ENCODE measurements around the gene TXN. TPM values are rescaled to one million over a fixed set of nuclear protein-coding genes. Genes with fewer than 3 reads are reported as not detected.
A peak's percentile ranks its signal among the peaks of the same experiment; 100 is the strongest.
"Not testable (repeated sequence)": the region's sequence is repeated elsewhere in the genome, so short reads cannot be mapped to it uniquely, and the experiment has no call there.

TXN gene
- total and polyA plus RNA-seq, 7 experiments from 2014 or later = 22.2 to 276 (median 53.0) TPM

- H3K36me3 ChIP-seq (ENCODE audit: control insufficient read depth in 2 of 3, insufficient read depth in 3 of 3, low read length in 3 of 3) = peaks cover 0 to 5% (median 0%) of the 10 kb centered on the region in 3 experiments
- peak overlapping the region; percentile 65 for H3K27ac ChIP-seq (ENCODE audit: low read depth, low read length)
- H3K36me3 Mint-ChIP-seq = peaks cover 0 to 15% (median 0%) of the 10 kb centered on the region in 5 donors
- peaks cover 4 to 11% of the 10 kb centered on the region in 2 donors for H3K4me1 ChIP-seq (ENCODE audit: control insufficient read depth in 2 of 2, insufficient read depth in 2 of 2, low read length in 2 of 2)
- POLR2A ChIA-PET = no interaction called here
- peak overlapping the region; percentile 67 to 95 (median 83) for H3K27ac Mint-ChIP-seq
- H3K27me3 Mint-ChIP-seq = no peaks in the 10 kb centered on the region
- H3K9me3 Mint-ChIP-seq = peaks cover 0 to 1% (median 0%) of the 10 kb centered on the region in 11 donors
- DNase-seq (peak in 5 of 9 donors; percentile 4 to 19 (median 7)), ATAC-seq (no peak)
- peaks cover 16 to 61% (median 32%) of the 10 kb centered on the region in 7 donors for H3K4me1 Mint-ChIP-seq
- H3K4me3 ChIP-seq (ENCODE audit: low read length) = peak overlapping the region; percentile 85
- CTCF ChIA-PET = no interaction called here
- no peaks in the 10 kb centered on the region for H3K27me3 ChIP-seq (ENCODE audit: control insufficient read depth in 2 of 2, insufficient read depth in 2 of 2, low read length in 2 of 2)
- H3K9me3 ChIP-seq (ENCODE audit: control insufficient read depth in 2 of 3, low read length in 3 of 3) = no peaks in the 10 kb centered on the region
- H3K4me3 Mint-ChIP-seq = peak overlapping the region; percentile 83 to 99 (median 96)
- intact Hi-C loops (cut with micrococcal nuclease) = loop anchor here (1.0 to 10.0 kb wide), 8 partner anchors 82 to 1323 kb away; partner anchors contain the start of genes ABITRAM (in 2 of the 2), ELP1 (in 2 of the 2), CTNNAL1 (in 1 of the 2) and ECPAS (in 1 of the 2)
These were observed 1.3 kb downstream of the TXN start for GRCh38 chr9:110255034-110255462.

GRCh38 chr9:110254500-110254899 is 1.8 kb downstream of the TXN start:
- Histone ChIP-seq H3K27me3 (ENCODE audit: control insufficient read depth in 2 of 2, insufficient read depth in 2 of 2, low read length in 2 of 2) (no peaks in the 10 kb centered on the region), H3K36me3 (ENCODE audit: control insufficient read depth in 2 of 3, insufficient read depth in 3 of 3, low read length in 3 of 3) (peaks cover 0 to 10% (median 0%) of the 10 kb centered on the region in 3 experiments), H3K4me1 (ENCODE audit: control insufficient read depth in 2 of 2, insufficient read depth in 2 of 2, low read length in 2 of 2) (peaks cover 4 to 11% of the 10 kb centered on the region in 2 donors), H3K27ac (ENCODE audit: low read depth, low read length) (no peak overlapping the region), H3K4me3 (ENCODE audit: low read length) (no peak overlapping the region), H3K9me3 (ENCODE audit: control insufficient read depth in 2 of 3, low read length in 3 of 3) (no peaks in the 10 kb centered on the region)
- peaks cover 16 to 65% (median 32%) of the 10 kb centered on the region in 7 donors for H3K4me1 Mint-ChIP-seq
- ATAC-seq = no peak
- H3K4me3 Mint-ChIP-seq = peak overlapping the region; percentile 83 to 99 (median 96)
- no peaks in the 10 kb centered on the region for H3K27me3 Mint-ChIP-seq
- intact Hi-C loops (cut with micrococcal nuclease) = loop anchor here (5.0 to 10.0 kb wide), 3 partner anchors 287 to 1270 kb away; partner anchors contain the start of genes CTNNAL1 (in 1 of the 2) and ZNF483 (in 1 of the 2)
- H3K27ac Mint-ChIP-seq = peak overlapping the region; percentile 67 to 95 (median 83)
- CTCF ChIA-PET = no interaction called here
- peaks cover 0 to 1% (median 0%) of the 10 kb centered on the region in 11 donors for H3K9me3 Mint-ChIP-seq
- POLR2A ChIA-PET = no interaction called here
- DNase-seq = no peak
- peaks cover 0 to 18% (median 0%) of the 10 kb centered on the region in 5 donors for H3K36me3 Mint-ChIP-seq

- peaks cover 0 to 22% (median 0%) of the 10 kb centered on the region in 5 donors for H3K36me3 Mint-ChIP-seq
- H3K27ac ChIP-seq (ENCODE audit: low read depth, low read length) = no peak overlapping the region
- no peak for ATAC-seq
- no peaks in the 10 kb centered on the region for H3K9me3 ChIP-seq (ENCODE audit: control insufficient read depth in 2 of 3, low read length in 3 of 3)
- H3K36me3 ChIP-seq (ENCODE audit: control insufficient read depth in 2 of 3, insufficient read depth in 3 of 3, low read length in 3 of 3) = peaks cover 0 to 12% (median 0%) of the 10 kb centered on the region in 3 experiments
- H3K4me3 Mint-ChIP-seq = peak overlapping the region in 1 of 10 donors; percentile 24
- peaks cover 0 to 1% (median 0%) of the 10 kb centered on the region in 11 donors for H3K9me3 Mint-ChIP-seq
- peak overlapping the region in 6 of 9 donors; percentile 3 to 81 (median 52) for H3K27ac Mint-ChIP-seq
- H3K27me3 ChIP-seq (ENCODE audit: control insufficient read depth in 2 of 2, insufficient read depth in 2 of 2, low read length in 2 of 2) = no peaks in the 10 kb centered on the region
- H3K4me3 ChIP-seq (ENCODE audit: low read length) = no peak overlapping the region
- peaks cover 16 to 67% (median 30%) of the 10 kb centered on the region in 7 donors for H3K4me1 Mint-ChIP-seq
- intact Hi-C loops (cut with micrococcal nuclease) = loop anchor here (5.0 to 10.0 kb wide), 3 partner anchors 285 to 1272 kb away; partner anchors contain the start of genes CTNNAL1 (in 1 of the 2) and ZNF483 (in 1 of the 2)
- POLR2A ChIA-PET = no interaction called here
- peaks cover 4 to 10% of the 10 kb centered on the region in 2 donors for H3K4me1 ChIP-seq (ENCODE audit: control insufficient read depth in 2 of 2, insufficient read depth in 2 of 2, low read length in 2 of 2)
- no peaks in the 10 kb centered on the region for H3K27me3 Mint-ChIP-seq
- no peak for DNase-seq
- CTCF ChIA-PET = no interaction called here
These were observed 3.7 kb downstream of the TXN start for GRCh38 chr9:110252509-110253139.

GRCh38 chr9:110251770-110252169 is 4.5 kb downstream of the TXN start:
- H3K27me3 Mint-ChIP-seq; POLR2A ChIA-PET; H3K9me3 ChIP-seq (ENCODE audit: control insufficient read depth in 2 of 3, low read length in 3 of 3); H3K27ac ChIP-seq (ENCODE audit: low read depth, low read length); ATAC-seq; H3K27me3 ChIP-seq (ENCODE audit: control insufficient read depth in 2 of 2, insufficient read depth in 2 of 2, low read length in 2 of 2); DNase-seq; H3K4me3 Mint-ChIP-seq; CTCF ChIA-PET; H3K9me3 Mint-ChIP-seq; H3K4me3 ChIP-seq (ENCODE audit: low read length); H3K4me1 ChIP-seq (ENCODE audit: control insufficient read depth in 2 of 2, insufficient read depth in 2 of 2, low read length in 2 of 2): not testable (repeated sequence)
- intact Hi-C loops (cut with micrococcal nuclease) = loop anchor here (5.0 to 10.0 kb wide), 3 partner anchors 284 to 1273 kb away; partner anchors contain the start of genes CTNNAL1 (in 1 of the 2) and ZNF483 (in 1 of the 2)
- H3K4me1 Mint-ChIP-seq = peaks cover 10 to 58% (median 23%) of the 10 kb centered on the region in 7 donors
- peaks cover 0 to 12% (median 0%) of the 10 kb centered on the region in 3 experiments for H3K36me3 ChIP-seq (ENCODE audit: control insufficient read depth in 2 of 3, insufficient read depth in 3 of 3, low read length in 3 of 3)
- peak overlapping the region in 2 of 9 donors; percentile 4 to 38 for H3K27ac Mint-ChIP-seq
- H3K36me3 Mint-ChIP-seq = peaks cover 0 to 24% (median under 1%) of the 10 kb centered on the region in 5 donors

- no peak overlapping the region for H3K4me3 ChIP-seq (ENCODE audit: low read length)
- peak overlapping the region in 2 of 9 donors; percentile 45 for H3K27ac Mint-ChIP-seq
- DNase-seq (no peak), ATAC-seq (no peak)
- H3K9me3 ChIP-seq (ENCODE audit: control insufficient read depth in 2 of 3, low read length in 3 of 3) = no peaks in the 10 kb centered on the region
- CTCF ChIA-PET = no interaction called here
- no peak overlapping the region for H3K4me3 Mint-ChIP-seq
- H3K27me3 ChIP-seq (ENCODE audit: control insufficient read depth in 2 of 2, insufficient read depth in 2 of 2, low read length in 2 of 2) = no peaks in the 10 kb centered on the region
- H3K4me1 Mint-ChIP-seq = peaks cover 10 to 63% (median 23%) of the 10 kb centered on the region in 7 donors
- H3K27ac ChIP-seq (ENCODE audit: low read depth, low read length) = no peak overlapping the region
- POLR2A ChIA-PET = no interaction called here
- H3K27me3 Mint-ChIP-seq = no peaks in the 10 kb centered on the region
- peaks cover 0 to 26% (median 6%) of the 10 kb centered on the region in 5 donors for H3K36me3 Mint-ChIP-seq
- intact Hi-C loops (cut with micrococcal nuclease) = loop anchor here (5.0 to 10.0 kb wide), 3 partner anchors 284 to 1274 kb away; partner anchors contain the start of genes CTNNAL1 (in 1 of the 2) and ZNF483 (in 1 of the 2)
- H3K9me3 Mint-ChIP-seq = no peaks in the 10 kb centered on the region
- H3K4me1 ChIP-seq (ENCODE audit: control insufficient read depth in 2 of 2, insufficient read depth in 2 of 2, low read length in 2 of 2) = peaks cover 0 to 3% of the 10 kb centered on the region in 2 donors
- peaks cover 0 to 17% (median 0%) of the 10 kb centered on the region in 3 experiments for H3K36me3 ChIP-seq (ENCODE audit: control insufficient read depth in 2 of 3, insufficient read depth in 3 of 3, low read length in 3 of 3)
These were observed 5.1 kb downstream of the TXN start for GRCh38 chr9:110251212-110251611.

- ChIA-PET CTCF (no interaction called here), POLR2A (interaction anchor here (0.8 kb wide), 1 partner anchor 101 kb away, joined by 3 read pairs; no protein-coding TSS in a partner anchor)
- intact Hi-C loops (cut with micrococcal nuclease) = loop anchor here (5.0 to 10.0 kb wide), 3 partner anchors 282 to 1275 kb away; partner anchors contain the start of genes CTNNAL1 (in 1 of the 2) and ZNF483 (in 1 of the 2)
- no peak overlapping the region for H3K4me3 Mint-ChIP-seq
- Histone ChIP-seq H3K4me1 (ENCODE audit: control insufficient read depth in 2 of 2, insufficient read depth in 2 of 2, low read length in 2 of 2) (no peaks in the 10 kb centered on the region), H3K4me3 (ENCODE audit: low read length) (no peak overlapping the region), H3K9me3 (ENCODE audit: control insufficient read depth in 2 of 3, low read length in 3 of 3) (no peaks in the 10 kb centered on the region), H3K36me3 (ENCODE audit: control insufficient read depth in 2 of 3, insufficient read depth in 3 of 3, low read length in 3 of 3) (peaks cover 0 to 21% (median 0%) of the 10 kb centered on the region in 3 experiments), H3K27me3 (ENCODE audit: control insufficient read depth in 2 of 2, insufficient read depth in 2 of 2, low read length in 2 of 2) (no peaks in the 10 kb centered on the region), H3K27ac (ENCODE audit: low read depth, low read length) (no peak overlapping the region)
- H3K4me1 Mint-ChIP-seq = peaks cover 1 to 57% (median 15%) of the 10 kb centered on the region in 7 donors
- peaks cover 0 to 31% (median 8%) of the 10 kb centered on the region in 5 donors for H3K36me3 Mint-ChIP-seq
- DNase-seq (no peak), ATAC-seq (no peak)
- no peaks in the 10 kb centered on the region for H3K9me3 Mint-ChIP-seq
- peak overlapping the region in 1 of 9 donors; percentile 42 for H3K27ac Mint-ChIP-seq
- H3K27me3 Mint-ChIP-seq = no peaks in the 10 kb centered on the region
These were observed 6.7 kb downstream of the TXN start for GRCh38 chr9:110249603-110250002.
